GM18498 (cell line): ENCODE data around the gene AMMECR1.

Source experiments
- ATAC-seq: cut with Tn5 transposase; IDR thresholded peaks from one replicate; pipeline ENCODE4 v1.9.1; 2021; ENCODE audit warnings: mild to moderate bottlenecking, moderate library complexity; ENCODE audit not compliant: unreplicated experiment

AMMECR1 gene

GRCh38 chrX:110311437-110312230 lies 6.3 kb downstream of the AMMECR1 start:
- ATAC-seq, result no peak

- peak; percentile 89 for ATAC-seq
These were observed 7.0 kb downstream of the AMMECR1 start for GRCh38 chrX:110310896-110311295.

GRCh38 chrX:110310000-110310790 lies 7.7 kb downstream of the AMMECR1 start:
- ATAC-seq, result no peak

GRCh38 chrX:110308220-110308619 lies 9.7 kb downstream of the AMMECR1 start:
- no peak for ATAC-seq

GRCh38 chrX:110304884-110305283 lies 13.0 kb downstream of the AMMECR1 start:
- ATAC-seq, result no peak

- ATAC-seq, result no peak
These were observed 13.5 kb downstream of the AMMECR1 start for GRCh38 chrX:110304371-110304770.

- ATAC-seq, result no peak
These were observed 14.9 kb downstream of the AMMECR1 start for GRCh38 chrX:110302975-110303374.

GRCh38 chrX:110301194-110301593 lies 16.7 kb downstream of the AMMECR1 start:
- no peak for ATAC-seq

- no peak for ATAC-seq
These were observed 23.8 kb downstream of the AMMECR1 start for GRCh38 chrX:110294087-110294486.

GRCh38 chrX:110293658-110294057 lies 24.2 kb downstream of the AMMECR1 start:
- ATAC-seq, result no peak

GRCh38 chrX:110287605-110288004 lies 30.3 kb downstream of the AMMECR1 start:
- ATAC-seq, result no peak

- ATAC-seq, result no peak
These were observed 31.8 kb downstream of the AMMECR1 start for GRCh38 chrX:110286106-110286505.

- no peak for ATAC-seq
These were observed 33.7 kb downstream of the AMMECR1 start for GRCh38 chrX:110284159-110284558.

GRCh38 chrX:110282922-110283321 lies 35.0 kb downstream of the AMMECR1 start:
- no peak for ATAC-seq

GRCh38 chrX:110281377-110281776 lies 36.5 kb downstream of the AMMECR1 start:
- ATAC-seq, result no peak

- ATAC-seq, result no peak
These were observed 36.9 kb downstream of the AMMECR1 start for GRCh38 chrX:110280954-110281353.

GRCh38 chrX:110277609-110278008 lies 40.3 kb downstream of the AMMECR1 start:
- no peak for ATAC-seq

- peak; percentile 93 for ATAC-seq
These were observed 41.1 kb downstream of the AMMECR1 start for GRCh38 chrX:110276778-110277177.

GRCh38 chrX:110268886-110269285 lies 49.0 kb downstream of the AMMECR1 start:
- ATAC-seq, result no peak

- ATAC-seq, result no peak
These were observed 49.5 kb downstream of the AMMECR1 start for GRCh38 chrX:110268395-110268794.

- no peak for ATAC-seq
These were observed 50.0 kb downstream of the AMMECR1 start for GRCh38 chrX:110267874-110268273.

GRCh38 chrX:110265661-110266060 lies 52.2 kb downstream of the AMMECR1 start:
- no peak for ATAC-seq
